ENCODE data around the gene ZDHHC13.
A peak's percentile ranks its signal among the peaks of the same experiment; 100 is the strongest.
"Not testable (repeated sequence)": the region's sequence is repeated elsewhere in the genome, so short reads cannot be mapped to it uniquely, and the experiment has no call there.

The ZDHHC13 gene

GRCh38 chr11:19101796-19102520 is 15.0 kb upstream of the ZDHHC13 start:
- FAIRE-seq = peak; percentile 74

GRCh38 chr11:19102521-19102900 is 14.5 kb upstream of the ZDHHC13 start:
- no peak for FAIRE-seq

- no peak for FAIRE-seq
Measured at GRCh38 chr11:19105011-19105410, 12.0 kb upstream of the ZDHHC13 start.

GRCh38 chr11:19107125-19107524 is 9.8 kb upstream of the ZDHHC13 start:
- FAIRE-seq = no peak

GRCh38 chr11:19110295-19110694 is 6.7 kb upstream of the ZDHHC13 start:
- no peak for FAIRE-seq

GRCh38 chr11:19111809-19112208 is 5.2 kb upstream of the ZDHHC13 start:
- no peak for FAIRE-seq

GRCh38 chr11:19116276-19116970 is 545 bp upstream of the ZDHHC13 start:
- peak; percentile 77 for FAIRE-seq

- FAIRE-seq = no peak
Measured at GRCh38 chr11:19117760-19118097, 761 bp downstream of the ZDHHC13 start.

- FAIRE-seq = no peak
Measured at GRCh38 chr11:19121646-19122045, 4.7 kb downstream of the ZDHHC13 start.

GRCh38 chr11:19122960-19123615 is 6.1 kb downstream of the ZDHHC13 start:
- FAIRE-seq = no peak

GRCh38 chr11:19126562-19127325 is 9.8 kb downstream of the ZDHHC13 start:
- FAIRE-seq = not testable (repeated sequence)

- no peak for FAIRE-seq
Measured at GRCh38 chr11:19134004-19134403, 17.0 kb downstream of the ZDHHC13 start.

GRCh38 chr11:19136884-19137283 is 19.9 kb downstream of the ZDHHC13 start:
- not testable (repeated sequence) for FAIRE-seq

GRCh38 chr11:19145319-19145718 is 28.4 kb downstream of the ZDHHC13 start:
- FAIRE-seq = no peak

GRCh38 chr11:19156892-19157291 is 39.9 kb downstream of the ZDHHC13 start:
- FAIRE-seq = no peak

GRCh38 chr11:19160847-19161246 is 43.9 kb downstream of the ZDHHC13 start:
- FAIRE-seq = no peak

- no peak for FAIRE-seq
Measured at GRCh38 chr11:19161651-19162050, 44.7 kb downstream of the ZDHHC13 start.

- no peak for FAIRE-seq
Measured at GRCh38 chr11:19162951-19163505, 46.1 kb downstream of the ZDHHC13 start.

- FAIRE-seq = no peak
Measured at GRCh38 chr11:19163617-19164016, 46.6 kb downstream of the ZDHHC13 start.

- peak; percentile 69 for FAIRE-seq
Measured at GRCh38 chr11:19164230-19164855, 47.4 kb downstream of the ZDHHC13 start.

GRCh38 chr11:19164881-19165280 is 47.9 kb downstream of the ZDHHC13 start:
- FAIRE-seq = no peak

GRCh38 chr11:19168090-19168489 is 51.1 kb downstream of the ZDHHC13 start:
- FAIRE-seq = no peak
